ENCODE measurements around the gene BIK.

Gene BIK

DNA sequence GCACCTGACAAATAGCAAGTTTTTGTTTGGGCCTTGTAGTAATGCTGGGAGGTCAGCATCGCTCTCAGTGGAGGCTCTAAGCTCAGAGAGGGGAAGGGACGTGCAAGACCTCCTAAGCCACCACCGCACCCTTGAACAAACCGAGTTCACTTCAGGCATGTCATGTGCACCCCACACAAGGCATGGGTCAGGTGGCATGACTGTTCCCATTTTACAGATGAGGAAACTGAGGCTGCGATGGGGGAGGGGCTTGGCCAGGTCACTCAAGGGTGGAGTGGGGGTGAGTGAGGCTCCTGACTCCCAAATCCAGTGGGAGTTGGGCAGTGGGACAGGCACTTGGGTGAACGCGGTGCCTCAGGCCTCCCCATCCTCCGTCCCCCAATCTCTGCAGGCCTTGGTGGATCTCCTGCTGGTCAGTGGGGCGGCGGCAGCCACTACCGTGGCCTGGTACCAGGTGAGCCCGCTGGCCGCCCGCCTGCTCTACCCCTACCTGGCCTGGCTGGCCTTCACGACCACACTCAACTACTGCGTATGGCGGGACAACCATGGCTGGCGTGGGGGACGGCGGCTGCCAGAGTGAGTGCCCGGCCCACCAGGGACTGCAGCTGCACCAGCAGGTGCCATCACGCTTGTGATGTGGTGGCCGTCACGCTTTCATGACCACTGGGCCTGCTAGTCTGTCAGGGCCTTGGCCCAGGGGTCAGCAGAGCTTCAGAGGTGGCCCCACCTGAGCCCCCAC lies 52.0 kb downstream of the BIK start:
- DNase-seq (ENCODE audit: low spot score) = no peak

- DNase-seq (ENCODE audit: low spot score) = no peak
Measured at GRCh38 chr22:43163241-43163795, 52.8 kb downstream of the BIK start.

DNA sequence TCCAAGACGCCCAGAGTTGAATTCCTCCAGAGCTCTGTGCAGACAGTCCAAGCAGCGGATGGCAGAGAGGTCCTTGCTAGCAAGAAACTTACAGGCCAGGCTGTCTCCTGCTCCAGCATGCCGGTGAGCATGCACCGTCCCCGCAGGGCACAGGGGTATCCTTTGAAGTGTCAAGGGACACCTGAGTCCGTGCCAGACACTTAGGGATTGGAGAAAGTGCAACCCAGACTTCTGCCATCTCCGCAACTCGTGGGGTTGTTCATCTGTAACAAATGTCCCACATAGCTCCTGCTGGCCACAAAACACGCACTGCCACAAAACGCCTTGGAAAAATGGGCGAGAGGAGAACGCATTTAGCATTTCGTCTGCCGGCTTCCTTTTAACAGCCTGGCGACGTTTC lies 54.1 kb downstream of the BIK start:
- DNase-seq (ENCODE audit: low spot score) = no peak

- no peak for DNase-seq (ENCODE audit: low spot score)
Measured at GRCh38 chr22:43166132-43166930, 55.8 kb downstream of the BIK start.

DNA sequence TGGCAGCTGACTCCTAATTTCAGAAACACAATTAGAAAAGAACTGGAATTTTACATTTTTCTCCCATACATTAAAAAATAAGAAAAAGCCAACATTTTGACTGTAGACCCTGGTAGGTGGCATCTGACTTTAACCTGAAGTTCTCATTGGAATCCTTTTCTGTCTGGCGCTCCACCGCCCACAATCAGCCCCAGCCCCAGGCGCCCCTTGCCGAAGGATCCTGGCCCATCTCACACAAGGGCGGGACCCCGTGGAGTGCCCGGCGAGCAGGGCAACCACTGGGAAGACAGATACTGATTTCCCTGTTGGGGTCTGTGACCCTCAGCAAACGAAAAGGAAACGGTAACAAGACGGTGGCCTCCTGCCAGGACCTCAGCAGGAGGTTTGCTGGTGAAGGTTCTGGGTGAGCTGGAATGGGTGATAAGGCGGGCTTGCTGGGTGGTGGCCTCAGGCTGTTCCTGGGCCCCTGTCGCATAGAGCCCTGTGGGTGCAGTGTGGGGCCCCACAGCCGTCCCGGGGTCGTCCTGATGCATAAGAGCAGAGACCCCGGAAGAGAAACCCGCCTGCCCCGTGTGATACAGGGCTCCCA lies 56.5 kb downstream of the BIK start:
- no peak for DNase-seq (ENCODE audit: low spot score)

- no peak for DNase-seq (ENCODE audit: low spot score)
Measured at GRCh38 chr22:43168471-43169309, 58.1 kb downstream of the BIK start.

DNA sequence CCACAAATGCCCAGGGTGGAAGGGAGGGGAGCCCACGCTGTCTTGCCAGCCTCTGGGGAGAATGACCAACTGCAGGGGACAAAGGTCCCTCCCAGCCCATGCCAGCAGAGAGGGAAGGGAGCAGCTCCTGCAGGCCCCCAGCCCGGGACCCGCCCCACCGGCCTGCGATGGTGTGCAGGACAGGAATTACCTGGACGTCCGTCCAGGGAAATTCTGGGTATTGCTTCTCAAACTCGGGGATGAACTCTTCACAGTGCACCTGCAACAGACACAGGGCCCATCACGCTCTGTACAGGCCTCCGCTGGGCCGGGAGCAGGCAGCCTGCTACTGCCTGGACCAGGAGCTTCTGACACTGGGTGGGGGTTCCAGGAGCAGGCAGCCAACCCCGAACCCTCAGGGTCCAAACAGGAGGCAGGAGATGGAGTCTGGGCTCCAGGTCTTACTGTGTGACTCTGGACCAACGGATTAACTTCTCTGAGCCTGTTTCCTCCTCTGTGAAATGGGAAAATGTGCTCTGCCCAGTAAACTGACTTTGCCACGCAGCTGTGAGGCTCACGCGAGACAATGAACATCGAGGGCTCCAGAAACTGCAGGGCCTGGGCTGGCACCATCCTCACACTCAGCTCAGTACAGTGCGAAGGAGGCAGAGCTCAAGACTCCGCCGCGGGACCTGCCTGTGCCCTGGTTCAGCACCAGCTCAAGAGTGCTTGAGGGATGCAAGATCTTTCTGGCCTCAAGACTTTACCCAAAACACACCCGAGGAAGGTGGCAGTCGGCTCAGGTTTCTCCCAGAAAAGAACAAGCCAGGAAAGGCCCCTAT lies 59.0 kb downstream of the BIK start:
- no peak for DNase-seq (ENCODE audit: low spot score)

DNA sequence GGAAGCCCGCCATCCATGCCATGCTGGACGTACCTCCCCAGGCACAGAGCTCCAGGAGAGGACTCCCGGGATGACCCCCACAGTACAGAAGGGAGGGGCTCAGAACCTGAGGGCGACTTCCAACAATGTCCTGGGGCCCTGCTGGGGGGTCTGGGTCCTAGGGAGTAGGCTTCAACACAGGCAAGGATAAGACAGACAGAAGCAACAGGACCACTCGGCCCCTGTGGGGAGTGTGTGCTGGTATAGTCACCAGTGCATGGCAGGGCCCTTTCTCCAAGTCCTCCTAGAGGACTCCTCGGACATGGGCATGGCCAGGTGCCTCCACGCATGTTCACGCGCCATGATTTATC lies 59.6 kb downstream of the BIK start:
- no peak for DNase-seq (ENCODE audit: low spot score)

- DNase-seq (ENCODE audit: low spot score) = no peak
Measured at GRCh38 chr22:43171019-43171491, 60.5 kb downstream of the BIK start.

- no peak for DNase-seq (ENCODE audit: low spot score)
Measured at GRCh38 chr22:43171607-43172006, 61.1 kb downstream of the BIK start.

DNA sequence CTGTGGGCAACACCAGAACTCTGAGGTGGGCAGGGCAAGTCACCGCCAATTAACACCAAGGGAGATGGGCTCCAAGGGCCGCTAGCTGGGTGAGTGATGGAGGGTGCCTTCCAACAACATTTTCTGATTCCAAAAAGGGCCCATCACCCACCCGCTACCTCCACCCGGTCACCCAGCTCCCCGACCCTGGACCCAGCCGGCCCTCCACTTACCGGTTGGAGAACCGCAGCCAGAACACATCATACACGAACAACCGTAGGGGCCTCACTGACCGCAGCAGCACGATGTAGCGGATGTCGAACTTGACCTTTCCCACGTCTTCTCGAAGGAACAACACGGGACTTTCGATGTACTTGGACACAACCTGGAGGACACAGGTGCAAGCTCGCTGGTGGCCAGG lies 61.6 kb downstream of the BIK start:
- DNase-seq (ENCODE audit: low spot score) = no peak

- no peak for DNase-seq (ENCODE audit: low spot score)
Measured at GRCh38 chr22:43173566-43173965, 63.0 kb downstream of the BIK start.

GRCh38 chr22:43173976-43174720 lies 63.6 kb downstream of the BIK start:
- no peak for DNase-seq (ENCODE audit: low spot score)

GRCh38 chr22:43174941-43175531 lies 64.5 kb downstream of the BIK start:
- DNase-seq (ENCODE audit: low spot score) = no peak

- no peak for DNase-seq (ENCODE audit: low spot score)
Measured at GRCh38 chr22:43176090-43176489, 65.5 kb downstream of the BIK start.

DNA sequence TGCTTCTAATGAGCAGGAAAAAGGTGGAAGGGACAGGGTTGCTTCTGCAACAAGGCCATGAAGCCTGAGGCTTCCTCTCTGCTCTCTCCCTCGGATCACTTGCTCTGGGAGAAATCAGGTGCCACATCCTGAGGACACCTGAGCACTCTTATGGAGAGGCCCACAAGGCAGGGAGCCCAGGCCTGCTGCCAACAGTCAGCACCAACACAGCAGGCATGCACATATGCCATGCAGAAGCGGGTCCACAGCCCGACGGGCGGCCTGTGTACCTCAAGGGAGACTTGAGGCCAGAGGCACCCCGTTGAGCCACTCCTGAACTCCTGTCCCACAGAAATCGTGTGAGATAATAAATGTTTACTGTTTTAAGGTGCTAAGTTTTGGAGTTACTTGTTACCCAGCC lies 66.9 kb downstream of the BIK start:
- DNase-seq (ENCODE audit: low spot score) = no peak

Data from germinal center (tissue), 1 donor.